H9 (cell line): ENCODE results near the gene ELFN1. TPM values are rescaled to one million over a fixed set of nuclear protein-coding genes. Genes with fewer than 3 reads are reported as not detected.

Experiments used
- DNase-seq: peaks from one replicate; pipeline ENCODE4 v3.0.0-alpha.2; 2017
- H2AFZ ChIP-seq: one replicate; pipeline ENCODE4 v1.6.1; 2013; ENCODE audit warnings: mild to moderate bottlenecking, low read length, control low read depth, moderate library complexity
- H2AK5ac ChIP-seq: 2 replicates; pipeline ENCODE4 v1.6.1; 2013; ENCODE audit warnings: low read length, control low read depth, mixed read lengths; ENCODE audit not compliant: insufficient read length
- H2BK120ac ChIP-seq: one replicate; pipeline ENCODE4 v1.6.1; 2013; ENCODE audit warnings: low read depth, mild to moderate bottlenecking, low read length, control low read depth, inconsistent platforms; ENCODE audit not compliant: poor library complexity, severe bottlenecking
- H2BK12ac ChIP-seq: 2 replicates; pipeline ENCODE4 v1.6.1; 2013; ENCODE audit warnings: low read length, control low read depth, mixed read lengths, low read depth; ENCODE audit not compliant: insufficient read length
- H2BK15ac ChIP-seq: 2 replicates; pipeline ENCODE4 v1.6.1; 2013; ENCODE audit warnings: low read depth, low read length, control low read depth
- H2BK20ac ChIP-seq: one replicate; pipeline ENCODE4 v1.6.1; 2013; ENCODE audit warnings: low read depth, mild to moderate bottlenecking, low read length, control low read depth, inconsistent platforms; ENCODE audit not compliant: poor library complexity, severe bottlenecking
- H2BK5ac ChIP-seq: 2 replicates; pipeline ENCODE4 v1.6.1; 2013; ENCODE audit warnings: low read length, control low read depth, mixed read lengths; ENCODE audit not compliant: insufficient read length
- H3K14ac ChIP-seq: 2 replicates; pipeline ENCODE4 v1.6.1; 2013; ENCODE audit warnings: low read length, control low read depth; ENCODE audit not compliant: insufficient read depth
- H3K18ac ChIP-seq: 2 replicates; pipeline ENCODE4 v1.6.1; 2013; ENCODE audit warnings: low read depth, mild to moderate bottlenecking, mixed read lengths, low read length, control low read depth; ENCODE audit not compliant: insufficient read length
- H3K23ac ChIP-seq: 2 replicates; pipeline ENCODE4 v1.6.1; 2013; ENCODE audit warnings: low read length, control low read depth, mixed read lengths, low read depth; ENCODE audit not compliant: insufficient read length
- H3K23me2 ChIP-seq: 2 replicates; pipeline ENCODE4 v1.6.1; 2013; ENCODE audit warnings: low read depth, mild to moderate bottlenecking, mixed read lengths, low read length, control low read depth; ENCODE audit not compliant: insufficient read length, poor library complexity, severe bottlenecking
- H3K27ac ChIP-seq: 2 replicates; pipeline ENCODE4 v1.5.1; 2013; ENCODE audit warnings: low read length, control low read depth, mixed read lengths, low read depth; ENCODE audit not compliant: insufficient read length
- H3K27me3 ChIP-seq: 2 replicates; pipeline ENCODE4 v1.6.1; 2013; ENCODE audit warnings: low read length, control low read depth, inconsistent platforms; ENCODE audit not compliant: insufficient read depth
- H3K4ac ChIP-seq: 2 replicates; pipeline ENCODE4 v1.6.1; 2013; ENCODE audit warnings: low read depth, mild to moderate bottlenecking, control low read depth, inconsistent platforms, low read length, moderate library complexity
- H3K4me1 ChIP-seq: 2 replicates; pipeline ENCODE4 v1.6.1; 2013; ENCODE audit warnings: low read length, control low read depth, inconsistent platforms; ENCODE audit not compliant: insufficient read depth
- H3K4me2 ChIP-seq: 2 replicates; pipeline ENCODE4 v1.6.1; 2013; ENCODE audit warnings: low read length, control low read depth, mixed read lengths; ENCODE audit not compliant: insufficient read length, insufficient read depth
- H3K56ac ChIP-seq: 2 replicates; pipeline ENCODE4 v1.6.1; 2013; ENCODE audit warnings: low read depth, mild to moderate bottlenecking, mixed read lengths, low read length, control low read depth; ENCODE audit not compliant: insufficient read length
- H3K79me1 ChIP-seq: 2 replicates; pipeline ENCODE4 v1.6.1; 2013; ENCODE audit warnings: low read depth, mild to moderate bottlenecking, moderate library complexity, low read length, control low read depth, inconsistent platforms; ENCODE audit not compliant: insufficient read depth, poor library complexity, severe bottlenecking
- H3K79me2 ChIP-seq: 2 replicates; pipeline ENCODE4 v1.6.1; 2013; ENCODE audit warnings: low read length, control low read depth, inconsistent platforms; ENCODE audit not compliant: insufficient read depth
- H3K9ac ChIP-seq: 2 replicates; pipeline ENCODE4 v1.6.1; 2013; ENCODE audit warnings: low read length, control low read depth, mixed read lengths; ENCODE audit not compliant: insufficient read length; ENCODE audit errors: extremely low read depth
- H3K9me3 ChIP-seq: one replicate; pipeline ENCODE4 v1.6.1; 2013; ENCODE audit warnings: low read depth, low read length, inconsistent platforms; ENCODE audit not compliant: control insufficient read depth
- H3T11ph ChIP-seq: one replicate; pipeline ENCODE4 v1.6.1; 2013; ENCODE audit warnings: mild to moderate bottlenecking, low read length, control low read depth, inconsistent platforms
- H4K20me1 ChIP-seq: one replicate; pipeline ENCODE4 v1.6.1; 2013; ENCODE audit not compliant: control insufficient read depth, insufficient read length, insufficient read depth
- H4K5ac ChIP-seq: 2 replicates; pipeline ENCODE4 v1.6.1; 2013; ENCODE audit warnings: low read depth, mild to moderate bottlenecking, mixed read lengths, low read length, control low read depth; ENCODE audit not compliant: insufficient read length
- H4K8ac ChIP-seq: replicated peaks from 2 replicates; pipeline ENCODE4 v1.6.1; 2013; ENCODE audit warnings: low read length, control low read depth, mixed read lengths, low read depth; ENCODE audit not compliant: insufficient read length
- H4K91ac ChIP-seq: 2 replicates; pipeline ENCODE4 v1.6.1; 2013; ENCODE audit warnings: low read depth, mild to moderate bottlenecking, moderate library complexity, mixed read lengths, low read length, control low read depth; ENCODE audit not compliant: insufficient read length
- H3K27ac Mint-ChIP-seq, 3 experiments: 2 replicates in 2 of 3; 3 replicates in 1 of 3; pipeline ENCODE4 v1.8.0; 2020 to 2021; ENCODE audit warnings: mixed read lengths in 3 of 3, mild to moderate bottlenecking in 1 of 3, moderate library complexity in 1 of 3
- H3K27me3 Mint-ChIP-seq: 2 replicates; pipeline ENCODE4 v1.8.0; 2021; ENCODE audit warnings: low read depth, mild to moderate bottlenecking, moderate library complexity, mixed read lengths
- H3K36me3 Mint-ChIP-seq, 3 experiments: 2 replicates in 2 of 3; 3 replicates in 1 of 3; pipeline ENCODE4 v1.8.0; 2020 to 2021; ENCODE audit warnings: low read depth in 3 of 3, mixed read lengths in 3 of 3; ENCODE audit not compliant: insufficient read depth in 1 of 3
- H3K4me1 Mint-ChIP-seq, 2 experiments: 2 replicates each; pipeline ENCODE4 v1.8.0; 2020; ENCODE audit warnings: mixed read lengths in 2 of 2
- H3K4me3 Mint-ChIP-seq, 2 experiments: 2 replicates in 1 of 2; 3 replicates in 1 of 2; pipeline ENCODE4 v1.8.0; 2020 to 2021; ENCODE audit warnings: mild to moderate bottlenecking in 2 of 2, mixed read lengths in 2 of 2, moderate library complexity in 1 of 2
- H3K9me3 Mint-ChIP-seq, 2 experiments: 2 replicates in 1 of 2; 3 replicates in 1 of 2; pipeline ENCODE4 v1.8.0; 2020; ENCODE audit warnings: mild to moderate bottlenecking in 2 of 2, mixed read lengths in 2 of 2, moderate library complexity in 1 of 2
- WGBS: extraction: QIAGEN DNeasy Blood & Tissue Kit; methylation state at CpG from one replicate; pipeline ENCODE4 v1.1.7; 2013; ENCODE audit warnings: missing lambda C conversion rate, low lambda C conversion rate, mixed read lengths; ENCODE audit not compliant: insufficient read length; ENCODE audit errors: extremely low coverage; 5-methylcytosine and 5-hydroxymethylcytosine counted together
- total RNA-seq: library from RNA; stranded (reverse); gene quantifications from 2 replicates; pipeline ENCODE4 v1.2.1, GENCODE V29; 2021
- TF ChIP-seq, protein P1 (sequence below): fragments of 200-600 bp; sonication (generic); conservative IDR thresholded peaks from 3 replicates; pipeline ENCODE4 v1.8.0; 2021; ENCODE audit warnings: antibody characterized with exemption, mild to moderate bottlenecking

ELFN1 gene
- total RNA-seq, 1 experiment from 2014 or later, result 3.7 TPM

DNA sequence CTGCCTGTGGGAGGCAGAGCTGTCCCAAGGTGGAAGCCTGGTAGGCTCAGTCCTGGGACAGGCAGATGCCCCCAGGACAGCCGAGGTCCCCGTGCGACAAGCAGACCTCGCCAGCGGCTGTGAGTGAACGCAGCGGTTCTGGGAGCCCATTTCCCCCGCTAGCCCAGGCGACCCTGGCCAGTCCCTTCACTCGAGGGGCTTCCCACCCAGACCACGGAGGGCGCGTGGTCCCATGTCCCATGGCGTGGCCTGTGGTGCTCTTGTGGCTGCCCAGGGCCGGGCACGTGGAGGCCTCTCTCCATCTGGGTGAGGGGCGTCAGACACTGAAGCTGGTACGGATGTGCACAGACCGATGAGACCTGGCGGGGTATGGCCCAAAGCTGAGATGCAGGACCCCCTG is 67.9 kb downstream of the ELFN1 start:
- Histone ChIP-seq H2BK120ac (no peak overlapping the region), H3K56ac (no peak overlapping the region), H4K20me1 (no peaks in the 10 kb centered on the region), H2BK12ac (no peak overlapping the region), H2AK5ac (no peak overlapping the region), H3K27me3 (no peaks in the 10 kb centered on the region), H3K27ac (no peak overlapping the region), H2BK20ac (no peak overlapping the region), H2BK5ac (no peak overlapping the region), H3K14ac (no peak overlapping the region; the same call in 1 of the 2 replicates), H3K79me1 (no peaks in the 10 kb centered on the region), H3K79me2 (no peaks in the 10 kb centered on the region), H3K9ac (no peak overlapping the region), H4K8ac (no peak overlapping the region), H3K4ac (no peak overlapping the region), H3T11ph (no peak overlapping the region), H3K4me1 (no peaks in the 10 kb centered on the region), H4K91ac (no peak overlapping the region), H3K23ac (no peak overlapping the region), H3K23me2 (no peaks in the 10 kb centered on the region), H3K18ac (no peak overlapping the region), H4K5ac (no peak overlapping the region), H3K9me3 (no peaks in the 10 kb centered on the region), H2AFZ (no peak overlapping the region), H2BK15ac (no peak overlapping the region), H3K4me2 (no peak overlapping the region)
- TF ChIP-seq, protein P1, sequence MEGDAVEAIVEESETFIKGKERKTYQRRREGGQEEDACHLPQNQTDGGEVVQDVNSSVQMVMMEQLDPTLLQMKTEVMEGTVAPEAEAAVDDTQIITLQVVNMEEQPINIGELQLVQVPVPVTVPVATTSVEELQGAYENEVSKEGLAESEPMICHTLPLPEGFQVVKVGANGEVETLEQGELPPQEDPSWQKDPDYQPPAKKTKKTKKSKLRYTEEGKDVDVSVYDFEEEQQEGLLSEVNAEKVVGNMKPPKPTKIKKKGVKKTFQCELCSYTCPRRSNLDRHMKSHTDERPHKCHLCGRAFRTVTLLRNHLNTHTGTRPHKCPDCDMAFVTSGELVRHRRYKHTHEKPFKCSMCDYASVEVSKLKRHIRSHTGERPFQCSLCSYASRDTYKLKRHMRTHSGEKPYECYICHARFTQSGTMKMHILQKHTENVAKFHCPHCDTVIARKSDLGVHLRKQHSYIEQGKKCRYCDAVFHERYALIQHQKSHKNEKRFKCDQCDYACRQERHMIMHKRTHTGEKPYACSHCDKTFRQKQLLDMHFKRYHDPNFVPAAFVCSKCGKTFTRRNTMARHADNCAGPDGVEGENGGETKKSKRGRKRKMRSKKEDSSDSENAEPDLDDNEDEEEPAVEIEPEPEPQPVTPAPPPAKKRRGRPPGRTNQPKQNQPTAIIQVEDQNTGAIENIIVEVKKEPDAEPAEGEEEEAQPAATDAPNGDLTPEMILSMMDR, result no peak
- H3K27ac Mint-ChIP-seq, result no peak overlapping the region
- no peak for DNase-seq
- peaks cover 0 to 10% of the 10 kb centered on the region in 2 experiments; a peak in 2 of 4 replicates for H3K4me1 Mint-ChIP-seq
- no peaks in the 10 kb centered on the region; a peak in 1 of 7 replicates for H3K36me3 Mint-ChIP-seq
- peaks cover 12% of the 10 kb centered on the region for H3K27me3 Mint-ChIP-seq
- H3K9me3 Mint-ChIP-seq, result no peaks in the 10 kb centered on the region
- WGBS, result no CpG with 5 or more reads among the region's 20 CpGs
- H3K4me3 Mint-ChIP-seq, result no peak overlapping the region
